NCI-H748 treated with DMSO at 0.1 percent for 48 hours (cell line): ENCODE measurements around the gene RNASEH1.
"Not testable (repeated sequence)": the region's sequence is repeated elsewhere in the genome, so short reads cannot be mapped to it uniquely, and the experiment has no call there.

ENCODE experiments used
- DNase-seq: peaks from one replicate; lab custom pipeline; 2025; lab: John Stamatoyannopoulos, UW

RNASEH1 gene

DNA sequence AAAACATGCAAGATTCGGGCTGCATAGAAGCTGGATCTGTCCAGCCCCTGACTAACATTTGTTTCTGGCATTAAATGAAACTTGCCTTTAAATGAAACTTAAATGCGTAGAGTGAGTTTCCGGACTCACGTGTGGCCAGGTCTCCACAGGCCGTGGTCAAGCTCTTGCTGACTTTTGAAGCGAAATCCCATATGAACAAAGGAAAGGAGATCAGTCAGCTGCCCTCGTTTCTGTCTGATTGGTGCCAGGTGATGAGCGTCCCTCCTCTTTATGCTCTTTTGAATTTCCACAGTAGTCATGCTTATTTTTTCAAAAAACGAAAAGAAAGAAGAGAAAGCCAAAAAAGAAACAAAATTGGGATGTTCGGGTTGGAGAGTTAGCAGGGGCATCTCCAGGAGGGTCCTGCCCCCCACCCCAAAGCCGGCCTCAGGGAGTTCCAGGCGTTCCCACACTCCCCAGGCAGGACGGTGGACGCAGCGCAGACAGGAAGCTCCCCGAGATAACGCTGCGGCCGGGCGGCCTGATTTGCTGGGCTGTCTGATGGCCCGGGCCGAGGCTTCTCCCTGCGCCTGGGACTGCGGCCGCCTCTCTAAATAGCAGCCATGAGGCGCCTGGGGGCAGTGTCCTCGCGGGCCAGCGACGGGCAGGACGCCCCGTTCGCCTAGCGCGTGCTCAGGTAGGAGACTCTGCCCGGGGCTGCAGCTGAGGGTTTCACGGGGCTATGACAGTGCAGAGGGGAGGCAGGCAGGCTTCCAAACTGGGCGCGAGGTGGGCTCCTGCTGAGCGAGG, 36.6 kb upstream of the RNASEH1 start, which contains the start of gene COLEC11:
TSS of gene COLEC11 (plus strand) at position 620 of the 789 bp plus-strand sequence. CDS start 9,229 bp downstream, outside the sequence.
- no peak for DNase-seq

DNA sequence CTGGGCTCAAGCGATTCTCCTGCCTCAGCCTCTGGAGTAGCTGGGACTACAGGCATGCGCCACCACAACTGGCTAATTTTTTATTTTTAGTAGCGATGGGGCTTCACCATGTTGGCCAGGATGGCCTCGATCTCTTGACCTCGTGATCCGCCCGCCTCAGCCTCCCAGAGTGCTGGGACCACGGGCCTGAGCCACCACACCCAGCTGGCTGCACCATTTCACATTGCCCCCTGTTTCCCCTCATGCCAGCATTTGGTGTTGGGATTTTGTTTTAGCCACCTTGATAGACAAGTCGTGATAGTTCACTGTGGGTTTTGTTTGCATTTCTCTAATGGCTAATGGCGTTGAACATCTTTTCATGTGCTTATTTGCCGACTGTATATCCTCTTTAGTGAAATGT, 31.0 kb upstream of the RNASEH1 start:
- no peak for DNase-seq

DNA sequence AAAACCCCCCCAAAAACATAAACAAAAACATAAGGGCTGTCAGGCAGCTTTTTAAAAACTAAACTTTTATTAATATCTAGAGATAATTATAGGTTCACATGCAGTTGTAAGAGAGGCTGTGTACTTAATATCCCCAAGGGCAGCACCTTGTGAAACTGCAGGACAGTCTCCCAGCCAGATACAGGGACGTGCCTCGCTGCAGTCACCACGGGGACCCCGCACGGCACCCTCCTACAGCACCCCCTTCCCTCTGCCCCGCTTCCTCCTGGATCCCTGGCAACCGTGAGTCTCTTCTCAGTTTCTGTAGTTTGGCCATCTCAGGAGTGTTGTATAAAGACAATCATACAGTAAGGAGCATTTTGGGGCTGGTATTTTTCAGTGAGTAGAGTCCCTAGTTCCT, 30.0 kb upstream of the RNASEH1 start:
- DNase-seq = no peak

DNA sequence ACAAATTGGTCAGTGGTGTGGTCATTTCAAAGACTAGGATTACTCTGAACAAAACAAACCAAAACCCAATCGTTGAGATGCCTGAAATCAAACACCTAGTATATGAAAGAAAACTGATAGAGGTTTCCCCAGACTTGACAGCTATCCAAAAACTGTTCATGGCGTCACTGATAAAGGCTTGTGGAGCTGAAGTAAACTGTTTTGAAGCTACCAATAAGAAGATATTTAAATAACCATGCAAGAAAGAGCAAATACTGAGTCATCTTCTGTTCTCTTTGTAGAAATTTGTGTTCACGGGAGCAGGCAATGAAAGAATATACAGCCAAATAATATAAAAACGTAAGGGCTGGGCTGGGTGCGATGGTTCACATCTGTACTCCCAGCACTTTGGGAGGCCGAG, 29.3 kb upstream of the RNASEH1 start:
- no peak for DNase-seq

DNA sequence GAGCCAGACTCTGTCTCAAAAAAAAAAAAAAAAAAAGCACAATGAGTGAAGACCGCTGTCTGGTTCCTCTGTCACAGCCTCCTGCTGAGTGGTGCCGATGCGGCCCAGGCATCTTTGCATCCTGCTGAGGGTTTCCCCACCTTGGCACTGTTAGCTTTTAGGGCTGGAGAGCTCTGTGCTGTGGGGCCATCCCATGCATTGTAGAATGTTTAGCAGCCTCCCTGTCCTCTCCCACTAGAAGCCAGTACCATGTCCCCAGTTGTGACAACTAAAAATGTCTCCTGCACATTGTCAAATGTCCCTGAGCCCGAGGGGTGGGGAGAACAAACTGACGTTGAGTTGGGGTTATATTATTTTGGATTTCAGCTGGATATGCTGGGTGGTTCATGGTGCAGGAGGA, 28.9 kb upstream of the RNASEH1 start:
- no peak for DNase-seq

DNA sequence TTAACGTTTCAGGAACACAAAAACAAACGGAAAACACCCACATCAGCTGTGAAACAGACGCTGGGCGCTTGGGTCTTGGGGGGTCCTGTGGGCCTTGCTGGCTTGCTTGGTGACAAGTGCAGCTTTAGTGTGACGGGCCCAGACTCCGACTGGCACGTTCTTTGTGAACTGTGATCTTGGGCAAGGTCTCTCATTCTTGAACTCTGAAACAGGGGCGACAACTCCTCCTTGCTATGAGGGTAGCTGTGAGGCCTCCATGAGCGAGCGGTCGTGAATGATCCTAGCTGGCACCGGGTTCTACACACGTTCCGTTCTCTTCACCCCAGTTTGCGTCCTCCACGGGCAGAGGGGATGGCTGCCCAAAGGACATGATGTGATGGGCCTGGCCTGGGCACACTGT, 28.1 kb upstream of the RNASEH1 start:
- DNase-seq = no peak

DNA sequence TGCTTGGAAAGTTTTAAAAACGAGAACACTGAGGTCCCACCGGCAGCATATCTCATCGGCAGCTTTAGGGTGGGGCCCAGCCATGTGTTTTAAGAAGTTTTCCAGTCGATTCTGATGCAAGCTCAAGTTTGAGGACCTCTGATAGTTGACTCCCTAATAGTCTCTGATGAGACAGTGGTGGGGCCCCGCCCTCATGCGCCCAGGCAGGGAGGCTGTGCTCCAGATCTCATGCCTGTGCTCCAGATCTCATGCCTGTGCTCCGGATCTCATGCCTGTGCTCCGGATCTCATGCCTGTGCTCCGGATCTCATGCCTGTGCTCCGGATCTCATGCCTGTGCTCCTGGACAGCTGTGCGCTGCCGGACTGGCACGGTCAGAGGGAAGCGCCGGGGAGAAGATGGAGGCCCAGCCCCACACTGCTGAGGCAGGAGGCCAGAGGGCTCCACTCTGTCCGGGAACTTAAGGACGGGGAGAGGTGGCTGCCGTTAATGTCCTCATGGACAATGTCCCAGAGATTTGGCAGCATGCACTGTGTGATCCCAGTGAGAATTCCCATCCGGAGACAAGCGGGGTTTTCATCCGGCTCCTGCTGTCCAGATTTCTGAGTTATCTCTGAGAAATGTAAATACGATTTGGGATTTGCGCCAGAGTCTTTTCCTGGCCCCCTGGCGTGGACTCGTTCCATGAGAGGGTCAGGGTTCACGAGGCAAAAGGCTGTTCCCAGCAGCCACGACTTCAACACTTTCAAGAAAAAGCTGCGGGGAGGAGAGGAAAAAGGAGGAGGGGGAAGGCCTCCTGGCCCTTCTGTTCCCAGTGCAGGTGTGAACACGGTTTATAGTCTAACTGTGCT, 27.4 kb upstream of the RNASEH1 start:
- no peak for DNase-seq

DNA sequence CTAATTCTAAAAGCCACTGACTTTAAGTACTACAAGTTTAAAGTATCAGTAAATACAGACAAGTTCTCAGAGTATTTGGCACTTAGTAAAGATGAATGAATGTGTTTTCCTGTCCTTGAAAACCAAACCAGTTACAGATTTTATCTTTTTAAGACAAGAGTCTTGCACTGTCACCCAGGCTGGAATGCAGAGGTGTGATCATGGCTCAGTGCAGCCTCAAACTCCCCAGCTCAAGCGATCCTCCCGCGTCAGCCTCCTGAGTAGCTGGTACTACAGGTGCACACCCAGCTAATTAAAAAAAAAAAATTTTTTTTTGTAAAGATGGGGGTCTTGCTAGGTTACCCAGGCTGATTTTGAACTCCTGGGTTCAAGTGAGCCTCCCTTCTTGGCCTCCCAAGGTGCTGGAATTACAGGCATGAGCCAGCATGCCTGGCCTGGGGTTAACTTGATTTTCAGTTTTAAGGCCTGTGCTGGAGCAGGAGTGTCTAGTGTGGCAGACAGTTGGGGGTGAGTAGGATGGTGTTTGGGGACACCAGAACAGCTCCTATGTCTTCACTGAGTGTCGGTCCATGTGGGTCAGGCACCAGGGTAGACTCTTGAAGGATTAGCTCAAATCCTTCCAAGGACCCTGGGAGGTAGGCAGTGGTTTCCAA, 26.6 kb upstream of the RNASEH1 start:
- no peak for DNase-seq

DNA sequence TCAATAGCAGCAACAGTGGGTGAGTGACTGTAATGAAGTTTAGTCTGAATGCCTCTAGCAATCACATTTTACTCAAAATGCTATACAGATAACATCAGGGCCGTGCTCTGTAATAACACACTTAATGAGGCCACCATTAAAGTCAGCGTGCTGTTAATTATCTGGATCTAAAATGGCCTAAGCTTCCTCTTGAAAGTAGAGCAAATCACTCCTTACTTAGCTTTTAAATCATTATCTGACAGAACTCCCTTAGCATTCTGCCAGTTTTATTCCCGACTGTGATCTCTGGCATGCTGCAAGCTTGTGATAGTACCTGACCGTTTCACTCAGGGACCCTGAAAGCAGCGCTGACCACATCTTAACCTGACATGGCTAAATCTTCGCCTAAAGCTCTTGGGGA, 25.9 kb upstream of the RNASEH1 start:
- no peak for DNase-seq

DNA sequence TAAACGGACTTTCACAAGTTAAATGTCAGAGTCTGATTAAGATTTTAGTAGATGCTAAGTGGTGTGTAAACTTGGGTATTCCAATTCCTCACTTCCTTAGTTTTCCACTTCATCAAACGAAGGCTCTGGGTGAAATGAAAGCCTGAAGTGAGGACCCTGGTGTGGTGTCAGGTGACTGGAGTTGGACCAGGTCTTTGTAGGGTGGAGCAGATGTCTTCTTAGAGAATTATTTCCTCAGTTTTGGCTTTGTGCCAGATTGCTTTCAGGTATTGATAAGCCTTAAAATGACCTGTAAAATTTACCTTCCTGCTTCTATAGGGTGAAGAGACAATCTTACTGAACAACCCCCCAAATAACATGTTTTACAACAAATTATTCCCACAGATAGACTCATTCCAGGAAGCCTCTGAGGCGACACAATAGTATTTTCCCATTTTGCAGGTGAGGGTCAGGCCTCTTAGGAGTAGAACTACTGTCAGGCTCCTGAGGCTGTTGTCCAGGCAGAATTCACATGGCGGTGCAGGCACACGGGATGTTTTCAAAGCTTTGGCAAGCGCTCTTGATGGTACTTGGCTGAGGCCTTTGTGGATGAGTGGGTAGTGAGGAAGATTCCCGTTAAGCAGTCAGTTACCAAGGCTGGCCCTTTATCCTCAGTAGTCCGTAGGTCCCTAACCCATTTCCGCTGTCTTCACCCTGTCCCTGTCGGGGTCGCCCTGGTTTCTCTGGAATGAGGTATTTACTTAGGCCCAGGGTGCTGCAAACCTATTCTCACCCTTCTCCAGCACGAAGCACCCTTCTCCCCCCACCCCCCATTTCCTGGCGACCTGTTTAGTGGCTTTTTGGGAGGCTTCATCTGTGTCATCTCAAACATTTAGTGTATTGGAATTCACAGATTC, 23.5 kb upstream of the RNASEH1 start:
- no peak for DNase-seq

DNA sequence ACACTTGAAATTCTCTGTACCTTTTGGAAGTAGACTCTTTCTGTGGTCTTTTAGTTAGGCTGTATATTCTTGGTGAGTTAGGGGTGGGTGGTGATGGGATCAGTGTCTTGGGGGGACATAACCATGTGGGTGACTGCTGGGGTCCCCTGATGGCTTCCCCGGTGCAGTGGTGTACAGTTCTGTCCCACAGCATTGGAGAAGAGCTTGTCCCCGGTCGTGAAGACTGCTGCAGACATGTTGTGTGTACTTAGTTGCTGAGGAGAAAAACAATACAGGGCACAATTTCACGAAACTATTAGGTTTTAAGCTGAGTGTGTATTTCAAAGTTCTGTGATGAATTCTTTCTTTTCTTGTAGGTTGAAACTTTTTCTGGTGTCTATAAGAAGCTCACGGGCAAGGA, 22.3 kb upstream of the RNASEH1 start:
- DNase-seq = no peak

DNA sequence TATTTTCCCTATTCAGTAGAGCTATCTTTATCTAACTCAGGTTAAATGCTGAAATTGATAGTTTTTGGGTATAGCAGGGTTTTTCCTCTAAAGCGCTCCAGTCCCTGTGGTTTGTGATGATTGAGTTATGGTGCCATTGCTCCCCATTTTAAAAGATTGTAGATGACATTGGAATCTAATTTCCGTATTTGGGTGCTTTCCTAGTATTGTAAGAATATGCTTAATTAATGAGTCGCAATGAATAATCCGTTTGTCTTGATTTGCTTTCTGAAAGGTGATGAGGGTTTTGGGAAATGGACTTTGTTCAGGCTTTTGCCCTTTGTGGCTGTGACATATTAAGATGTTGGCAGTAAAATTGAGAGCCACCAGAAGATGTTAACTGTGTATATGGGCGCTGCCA, 20.9 kb upstream of the RNASEH1 start:
- no peak for DNase-seq

DNA sequence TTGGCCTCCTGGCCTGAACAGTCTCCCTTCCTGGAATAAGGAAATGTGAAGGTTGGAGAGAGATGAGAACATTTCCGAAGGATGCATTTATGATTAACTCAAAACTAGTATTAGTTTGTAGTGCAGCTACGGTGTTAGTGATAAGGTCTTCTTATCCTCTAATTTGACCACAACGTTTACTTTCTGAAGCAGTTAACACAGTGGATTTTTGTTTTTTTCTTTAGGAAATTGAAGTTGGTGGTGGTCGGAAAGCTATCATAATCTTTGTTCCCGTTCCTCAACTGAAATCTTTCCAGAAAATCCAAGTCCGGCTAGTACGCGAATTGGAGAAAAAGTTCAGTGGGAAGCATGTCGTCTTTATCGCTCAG, 18.1 kb upstream of the RNASEH1 start:
- not testable (repeated sequence) for DNase-seq

DNA sequence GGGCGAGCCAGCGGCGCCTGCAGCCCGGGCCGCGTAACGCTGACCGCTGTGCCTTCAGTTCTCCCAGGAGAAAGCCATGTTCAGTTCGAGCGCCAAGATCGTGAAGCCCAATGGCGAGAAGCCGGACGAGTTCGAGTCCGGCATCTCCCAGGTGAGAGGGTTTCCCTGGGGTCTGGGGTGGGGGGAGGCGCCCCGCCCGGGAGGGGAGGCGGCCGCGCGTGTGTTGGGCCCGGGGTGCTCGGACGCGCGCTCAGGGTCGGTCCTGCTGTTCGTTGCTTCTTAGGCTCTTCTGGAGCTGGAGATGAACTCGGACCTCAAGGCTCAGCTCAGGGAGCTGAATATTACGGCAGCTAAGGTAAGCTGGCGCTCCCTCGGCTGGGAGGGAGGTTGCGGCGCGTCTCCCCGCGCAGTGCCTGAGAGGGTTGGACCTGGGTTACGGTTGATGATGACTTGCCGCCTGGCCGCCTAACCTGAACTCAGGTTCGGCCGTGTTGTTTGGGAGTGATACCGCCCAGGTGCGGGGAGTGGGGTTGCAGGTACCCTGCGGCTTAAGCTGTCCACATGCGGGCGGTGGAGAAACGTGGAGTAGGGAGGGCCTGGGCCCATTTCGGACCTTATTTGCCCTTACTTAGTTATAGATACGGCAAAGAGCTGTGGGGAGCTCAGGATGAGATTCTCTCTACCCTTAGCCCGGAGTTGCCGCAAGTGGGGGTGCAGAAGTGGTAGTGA, 17.6 kb upstream of the RNASEH1 start:
- no peak for DNase-seq

DNA sequence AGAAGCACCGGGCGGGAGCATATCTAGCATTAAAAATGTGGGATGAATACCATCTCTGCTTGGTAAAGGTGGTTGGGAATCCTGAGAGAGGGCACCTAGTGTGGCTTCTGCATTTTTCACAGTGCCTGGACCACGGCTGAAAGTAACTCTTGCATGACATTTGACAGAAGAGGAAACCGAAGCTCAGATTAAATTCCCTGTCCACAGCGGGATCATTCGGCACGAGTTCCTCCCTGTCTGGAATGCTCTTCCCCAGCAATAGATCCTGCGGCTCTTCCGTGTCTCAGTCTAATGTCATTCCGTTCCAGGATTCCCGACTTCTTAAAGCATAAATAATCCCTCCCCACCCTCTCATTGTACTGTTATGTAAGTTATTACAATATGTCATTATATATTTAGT, 16.0 kb upstream of the RNASEH1 start:
- no peak for DNase-seq

DNA sequence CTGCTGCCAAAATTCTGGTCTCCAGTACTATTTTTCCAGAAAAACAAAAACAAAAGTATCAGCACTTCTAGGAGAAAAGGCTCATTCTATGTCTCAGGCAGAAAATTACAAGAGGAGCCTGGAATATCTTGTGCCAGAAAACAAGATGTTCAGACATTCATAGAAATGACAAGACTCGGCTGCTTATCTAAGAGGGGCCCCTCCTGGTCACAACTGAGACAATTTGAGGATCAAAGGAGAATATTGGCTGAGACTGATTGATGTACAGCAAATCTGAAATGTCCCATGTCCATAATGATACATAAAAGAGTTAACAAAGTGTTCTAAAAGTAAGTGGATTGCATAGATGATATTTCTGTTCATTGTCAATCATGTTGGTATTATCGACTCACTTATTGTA, 14.5 kb upstream of the RNASEH1 start:
- no peak for DNase-seq

DNA sequence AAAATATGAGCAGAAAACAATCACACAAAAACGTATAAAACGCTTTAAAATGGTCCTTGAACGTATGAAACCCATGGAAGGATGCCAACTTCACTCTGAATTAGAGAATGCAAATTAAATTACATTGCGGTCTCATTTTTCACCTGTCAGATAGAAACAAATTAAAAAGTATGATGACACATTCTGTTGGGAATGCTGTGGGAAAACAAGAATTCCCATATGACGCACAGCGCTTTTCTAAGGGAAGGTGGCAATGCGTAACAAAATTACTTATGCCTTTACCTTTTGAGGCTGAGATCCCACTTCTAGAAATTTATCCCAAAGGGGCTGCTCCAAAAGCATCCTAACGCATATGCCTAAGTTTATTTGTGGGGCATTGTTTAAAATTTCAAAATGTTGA, 13.2 kb upstream of the RNASEH1 start:
- DNase-seq = no peak

DNA sequence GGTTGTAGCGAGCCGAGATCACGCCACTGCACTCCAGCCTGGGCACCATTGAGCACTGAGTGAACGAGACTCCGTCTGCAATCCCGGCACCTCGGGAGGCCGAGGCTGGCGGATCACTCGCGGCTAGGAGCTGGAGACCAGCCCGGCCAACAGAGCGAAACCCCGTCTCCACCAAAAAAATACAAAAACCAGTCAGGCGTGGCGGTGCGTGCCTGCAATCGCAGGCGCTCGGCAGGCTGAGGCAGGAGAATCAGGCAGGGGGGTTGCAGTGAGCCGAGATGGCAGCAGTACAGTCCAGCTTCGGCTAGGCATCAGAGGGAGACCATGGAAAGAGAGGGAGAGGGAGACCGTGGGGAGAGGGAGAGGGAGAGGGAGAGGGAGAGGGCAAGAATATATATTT, 11.5 kb upstream of the RNASEH1 start:
- not testable (repeated sequence) for DNase-seq

DNA sequence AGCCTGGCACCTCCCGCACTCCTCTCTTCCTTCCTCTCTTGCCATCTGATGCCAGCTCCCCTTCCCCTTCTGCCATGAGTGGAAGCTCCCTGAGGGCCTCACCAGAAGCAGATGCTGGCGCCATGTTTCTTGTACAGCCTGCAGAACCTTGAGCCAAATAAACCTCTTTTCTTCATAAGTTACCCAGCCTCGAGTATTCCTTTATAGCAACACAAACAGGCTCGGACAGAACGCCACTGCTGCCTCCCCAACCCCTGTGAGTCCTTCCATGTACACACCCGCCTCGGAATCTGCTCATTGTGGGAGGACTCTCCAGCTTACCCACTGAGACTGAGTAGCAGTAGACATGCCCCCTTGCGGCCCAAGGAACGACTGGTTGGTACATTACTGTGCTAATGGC, 8.7 kb upstream of the RNASEH1 start:
- DNase-seq = no peak

DNA sequence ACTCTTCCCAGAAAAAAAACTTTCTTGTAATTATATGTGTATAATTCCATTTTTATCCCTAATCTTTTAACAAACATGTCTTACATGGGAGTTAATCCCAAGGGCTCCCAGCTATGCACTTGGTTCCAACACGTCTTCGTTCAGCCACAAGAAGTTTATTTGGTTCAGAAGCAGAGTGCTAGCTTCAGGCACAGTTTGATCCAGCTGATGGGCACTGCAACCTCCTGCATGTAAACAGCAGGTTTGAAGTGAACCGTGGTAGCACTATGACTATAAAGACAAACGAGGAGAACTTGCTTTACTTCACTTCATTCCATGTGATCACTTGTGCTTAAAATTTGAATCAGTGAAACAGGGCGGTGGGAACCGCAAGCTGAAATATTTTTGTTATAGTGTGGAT, 7.0 kb upstream of the RNASEH1 start:
- no peak for DNase-seq

DNA sequence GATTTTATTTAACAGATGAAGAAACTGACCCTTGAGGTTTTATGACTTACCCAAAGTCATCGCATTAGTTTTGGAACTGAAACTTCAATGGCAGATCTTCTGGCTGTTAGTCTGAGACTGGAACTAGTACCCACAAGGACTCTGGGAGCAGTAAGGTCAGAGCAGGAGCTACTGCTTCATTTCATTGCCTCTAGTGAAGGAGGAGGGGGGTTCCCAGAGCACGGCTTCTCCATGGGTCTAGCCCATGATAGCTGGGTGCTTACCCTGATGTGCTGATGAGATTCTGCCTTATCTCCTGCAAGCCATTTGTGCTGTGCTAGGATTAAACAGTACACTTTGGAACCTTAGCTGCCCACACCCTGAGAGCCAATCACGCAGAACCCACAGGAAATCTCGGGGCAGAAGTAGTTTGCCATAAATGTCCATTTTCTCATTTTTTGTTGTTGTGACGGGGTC, 5.4 kb upstream of the RNASEH1 start:
- no peak for DNase-seq
